ENCODE measurements around the gene TMEM231. TPM values are rescaled to one million over a fixed set of nuclear protein-coding genes. Genes with fewer than 3 reads are reported as not detected.

TMEM231 gene
- total RNA-seq, 1 experiment from 2014 or later: 3.4 TPM

- Histone ChIP-seq H3K9ac (ENCODE audit: extremely low read depth, insufficient read length, low read length) (no peak overlapping the region), H3K23ac (ENCODE audit: insufficient read length, low read depth, low read length) (no peak overlapping the region), H3K79me2 (ENCODE audit: insufficient read depth, low read length) (no peaks in the 10 kb centered on the region), H3K4me1 (ENCODE audit: insufficient read depth, low read length) (peaks cover 11% of the 10 kb centered on the region; the same call in 1 of the 2 replicates), H3K27ac (ENCODE audit: insufficient read length, low read depth, low read length) (no peak overlapping the region), H3K9me3 (ENCODE audit: control insufficient read depth, low read depth, low read length) (no peaks in the 10 kb centered on the region), H3K4ac (ENCODE audit: low read depth, low read length) (no peak overlapping the region), H4K8ac (replicated peaks; ENCODE audit: insufficient read length, low read depth, low read length) (no peak overlapping the region), H2BK15ac (ENCODE audit: low read depth, low read length) (no peak overlapping the region), H2BK5ac (ENCODE audit: insufficient read length, low read length) (no peak overlapping the region), H3K14ac (ENCODE audit: insufficient read depth, low read length) (no peak overlapping the region), H4K91ac (ENCODE audit: insufficient read length, low read depth, low read length) (no peak overlapping the region), H3K4me2 (ENCODE audit: insufficient read depth, insufficient read length, low read length) (no peak overlapping the region), H3K23me2 (ENCODE audit: insufficient read length, low read depth, low read length, poor library complexity, severe bottlenecking) (peaks cover 8% of the 10 kb centered on the region), H4K20me1 (ENCODE audit: control insufficient read depth, insufficient read depth, insufficient read length) (no peaks in the 10 kb centered on the region), H2BK120ac (ENCODE audit: low read depth, low read length, poor library complexity, severe bottlenecking) (no peak overlapping the region), H4K5ac (ENCODE audit: insufficient read length, low read depth, low read length) (no peak overlapping the region), H2BK20ac (ENCODE audit: low read depth, low read length, poor library complexity, severe bottlenecking) (no peak overlapping the region), H3K56ac (ENCODE audit: insufficient read length, low read depth, low read length) (no peak overlapping the region), H3T11ph (ENCODE audit: low read length) (no peak overlapping the region), H2BK12ac (ENCODE audit: insufficient read length, low read depth, low read length) (no peak overlapping the region), H3K79me1 (ENCODE audit: insufficient read depth, low read depth, low read length, poor library complexity, severe bottlenecking) (no peaks in the 10 kb centered on the region), H2AK5ac (ENCODE audit: insufficient read length, low read length) (no peak overlapping the region), H3K18ac (ENCODE audit: insufficient read length, low read depth, low read length) (no peak overlapping the region), H2AFZ (ENCODE audit: low read length) (no peak overlapping the region), H3K27me3 (ENCODE audit: insufficient read depth, low read length) (no peaks in the 10 kb centered on the region)
- no peaks in the 10 kb centered on the region for H3K36me3 Mint-ChIP-seq (ENCODE audit: insufficient read depth in 1 of 3, low read depth in 3 of 3)
- peak overlapping the region in 1 of 3 experiments; percentile 62; a peak in 2 of 7 replicates for H3K27ac Mint-ChIP-seq
- peak; percentile 45 for DNase-seq
- no peaks in the 10 kb centered on the region for H3K9me3 Mint-ChIP-seq
- peaks cover 33 to 41% of the 10 kb centered on the region in 2 experiments for H3K4me1 Mint-ChIP-seq
- no peak overlapping the region for H3K4me3 Mint-ChIP-seq
- TF ChIP-seq, protein P1, sequence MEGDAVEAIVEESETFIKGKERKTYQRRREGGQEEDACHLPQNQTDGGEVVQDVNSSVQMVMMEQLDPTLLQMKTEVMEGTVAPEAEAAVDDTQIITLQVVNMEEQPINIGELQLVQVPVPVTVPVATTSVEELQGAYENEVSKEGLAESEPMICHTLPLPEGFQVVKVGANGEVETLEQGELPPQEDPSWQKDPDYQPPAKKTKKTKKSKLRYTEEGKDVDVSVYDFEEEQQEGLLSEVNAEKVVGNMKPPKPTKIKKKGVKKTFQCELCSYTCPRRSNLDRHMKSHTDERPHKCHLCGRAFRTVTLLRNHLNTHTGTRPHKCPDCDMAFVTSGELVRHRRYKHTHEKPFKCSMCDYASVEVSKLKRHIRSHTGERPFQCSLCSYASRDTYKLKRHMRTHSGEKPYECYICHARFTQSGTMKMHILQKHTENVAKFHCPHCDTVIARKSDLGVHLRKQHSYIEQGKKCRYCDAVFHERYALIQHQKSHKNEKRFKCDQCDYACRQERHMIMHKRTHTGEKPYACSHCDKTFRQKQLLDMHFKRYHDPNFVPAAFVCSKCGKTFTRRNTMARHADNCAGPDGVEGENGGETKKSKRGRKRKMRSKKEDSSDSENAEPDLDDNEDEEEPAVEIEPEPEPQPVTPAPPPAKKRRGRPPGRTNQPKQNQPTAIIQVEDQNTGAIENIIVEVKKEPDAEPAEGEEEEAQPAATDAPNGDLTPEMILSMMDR (conservative IDR thresholded peaks at IDR 0.05): no peak
- WGBS (ENCODE audit: extremely low coverage, insufficient read length, low lambda C conversion rate): no CpG with 5 or more reads among the region's 10 CpGs
- H3K27me3 Mint-ChIP-seq (ENCODE audit: low read depth): peaks cover 4% of the 10 kb centered on the region
Measured at GRCh38 chr16:75559564-75560372, 3.7 kb upstream of the TMEM231 start.
